Nasal cavity respiratory epithelium epithelial cell of viscerocranial mucosa (primary cell): ENCODE measurements around the gene BEND7. TPM values are rescaled to one million over a fixed set of nuclear protein-coding genes. Genes with fewer than 3 reads are reported as not detected.

ENCODE experiments used
- total RNA-seq: library from RNA; depleted of rRNA; stranded (reverse); fragments of >200 nt; gene quantifications from 2 replicates; pipeline ENCODE4 v1.2.3, GENCODE V29; 2014

BEND7 gene
- total RNA-seq, result 1.4 and 10.3 TPM in 2 replicates

GRCh38 chr10:13528875-13529713 lies at the start of gene BEND7:
BEND7 (minus strand) TSS chr10:13529014; CDS start chr10:13528533, 481 bp downstream.

Other genes starting within 250 kb of the BEND7 start
- 7.9 and 11.6 TPM in 2 replicates for gene PHYH, start 228.9 kb downstream of the BEND7 start, total RNA-seq
- gene SEPHS1, start 180.7 kb downstream of the BEND7 start, total RNA-seq, result 21.9 and 34.8 TPM in 2 replicates
- gene PRPF18, start 58.0 kb upstream of the BEND7 start, total RNA-seq, result 43.7 and 46.8 TPM in 2 replicates